ENCODE results near the gene GATAD1. TPM values are rescaled to one million over a fixed set of nuclear protein-coding genes. Genes with fewer than 3 reads are reported as not detected.
"Not testable (repeated sequence)": the region's sequence is repeated elsewhere in the genome, so short reads cannot be mapped to it uniquely, and the experiment has no call there.

The GATAD1 gene
- total RNA-seq, 1 donor from 2014 or later = 59.7 TPM

GRCh38 chr7:92483624-92484023 is 36.3 kb downstream of the GATAD1 start:
- DNase-seq (ENCODE audit: low spot score) = not testable (repeated sequence)

GRCh38 chr7:92484226-92484625 is 36.9 kb downstream of the GATAD1 start:
- DNase-seq (ENCODE audit: low spot score) = not testable (repeated sequence)

- DNase-seq (ENCODE audit: low spot score) = no peak
Measured at GRCh38 chr7:92485267-92485892, 38.1 kb downstream of the GATAD1 start.

GRCh38 chr7:92485974-92486373 is 38.7 kb downstream of the GATAD1 start:
- DNase-seq (ENCODE audit: low spot score) = no peak

DNA sequence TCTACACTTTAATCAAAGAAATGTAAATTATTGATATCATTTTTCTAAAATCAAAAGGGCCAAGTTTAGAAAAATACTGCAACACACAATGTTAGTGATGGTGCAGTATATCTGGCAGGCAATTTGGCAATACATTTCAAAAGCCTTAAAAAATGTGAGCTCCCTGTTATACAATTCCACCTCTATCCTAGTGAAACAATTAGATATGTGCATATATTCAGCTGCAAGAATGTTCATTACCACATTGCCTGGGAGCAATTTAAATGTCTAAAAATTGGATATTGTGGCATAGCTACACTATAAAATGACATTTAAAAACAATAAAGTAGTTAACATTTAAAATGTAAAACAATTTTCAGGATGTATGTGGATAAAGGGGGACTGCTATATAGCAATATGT is 40.5 kb downstream of the GATAD1 start:
- no peak for DNase-seq (ENCODE audit: low spot score)

DNA sequence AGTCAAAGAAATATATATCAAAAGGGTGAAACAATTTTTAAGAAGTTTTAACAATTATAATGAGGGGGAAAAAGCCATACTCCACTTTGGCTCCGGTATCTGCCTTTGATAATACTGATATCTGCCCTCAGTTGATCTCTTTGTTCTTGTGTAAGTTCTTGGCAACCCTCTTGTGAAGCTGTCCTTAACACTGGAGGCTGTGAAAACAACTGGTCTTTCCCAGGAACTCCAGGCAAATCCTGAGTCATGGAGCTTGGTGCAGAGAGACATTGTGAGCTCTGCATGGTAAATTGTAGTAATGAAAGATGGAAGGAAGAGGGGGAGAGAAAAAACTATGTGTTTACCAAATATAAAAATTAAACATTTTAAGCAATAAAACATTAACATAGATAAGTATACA is 42.4 kb downstream of the GATAD1 start:
- no peak for DNase-seq (ENCODE audit: low spot score)

DNA sequence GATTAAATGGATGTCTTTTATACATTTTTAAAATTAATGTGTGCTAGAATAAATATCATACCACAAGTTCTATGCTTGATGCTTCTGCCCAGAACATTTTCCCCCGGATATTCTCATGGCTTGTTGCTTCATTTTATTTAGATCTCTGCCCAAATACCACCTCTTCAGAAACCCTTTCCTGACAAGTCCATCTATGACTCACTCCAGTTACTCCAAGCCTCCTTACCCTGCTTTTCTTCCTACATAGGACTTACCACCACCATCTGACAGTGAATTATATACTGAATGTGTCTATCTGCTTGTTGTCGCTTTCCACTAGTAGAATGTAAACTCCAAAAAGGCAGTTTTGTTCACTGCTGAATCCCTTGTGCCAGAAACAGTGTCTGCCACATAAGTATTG is 49.6 kb downstream of the GATAD1 start:
- DNase-seq (ENCODE audit: low spot score) = no peak

DNA sequence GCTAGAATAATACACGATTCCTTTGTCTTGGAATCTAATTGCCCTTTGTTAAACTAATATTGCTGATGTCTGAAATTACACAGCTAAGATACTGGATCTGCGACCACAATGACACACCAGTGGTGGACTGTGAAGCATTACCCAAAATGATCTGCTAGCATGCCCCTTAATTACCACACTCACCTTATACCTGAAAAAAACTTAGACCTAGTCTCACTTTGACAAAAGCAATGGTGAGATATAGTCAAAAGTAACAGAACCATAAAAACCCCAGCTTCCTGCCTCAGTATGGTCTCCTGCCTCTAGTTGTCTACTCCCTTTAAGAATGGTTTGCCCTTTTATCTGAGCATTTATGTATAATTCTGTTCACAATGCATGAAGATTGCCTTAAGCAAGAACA is 51.3 kb downstream of the GATAD1 start:
- no peak for DNase-seq (ENCODE audit: low spot score)

DNA sequence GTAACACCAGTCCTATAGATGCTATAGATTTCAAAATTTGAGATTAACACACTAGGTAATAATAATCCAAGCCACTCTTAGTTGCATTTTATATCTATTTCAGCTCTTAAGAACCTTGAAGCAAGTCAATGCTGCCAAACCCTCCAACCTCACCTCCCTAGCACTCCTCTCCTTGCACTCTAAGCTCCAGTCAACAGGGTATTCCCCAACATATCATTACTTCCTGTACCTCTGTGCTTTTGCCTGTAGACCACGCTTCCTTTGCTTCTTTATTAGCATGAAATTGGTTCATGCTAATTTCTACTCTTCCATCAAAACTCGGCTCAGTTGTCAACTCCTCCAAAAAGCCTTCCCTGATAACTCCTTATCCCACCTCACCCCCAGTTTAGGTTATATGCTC is 56.5 kb downstream of the GATAD1 start:
- no peak for DNase-seq (ENCODE audit: low spot score)

DNA sequence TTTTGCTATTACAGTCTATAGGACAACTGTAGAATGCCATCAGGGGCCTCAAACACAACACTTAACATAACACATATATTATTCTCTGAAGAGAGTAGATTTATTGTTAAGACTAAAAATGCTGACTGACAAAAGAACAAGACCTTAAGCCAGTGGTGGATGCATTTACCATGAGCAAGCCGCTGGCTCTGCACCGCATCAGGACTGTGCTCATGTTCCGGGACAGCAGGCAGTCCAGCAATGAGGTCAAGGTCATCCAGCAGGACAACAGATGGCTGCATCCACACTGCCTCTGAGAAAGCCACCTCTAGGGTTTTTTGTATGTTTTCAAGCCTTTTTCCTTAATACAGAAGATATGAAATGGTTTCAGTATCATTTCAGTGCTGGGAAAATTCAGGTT is 57.3 kb downstream of the GATAD1 start:
- DNase-seq (ENCODE audit: low spot score) = no peak

DNA sequence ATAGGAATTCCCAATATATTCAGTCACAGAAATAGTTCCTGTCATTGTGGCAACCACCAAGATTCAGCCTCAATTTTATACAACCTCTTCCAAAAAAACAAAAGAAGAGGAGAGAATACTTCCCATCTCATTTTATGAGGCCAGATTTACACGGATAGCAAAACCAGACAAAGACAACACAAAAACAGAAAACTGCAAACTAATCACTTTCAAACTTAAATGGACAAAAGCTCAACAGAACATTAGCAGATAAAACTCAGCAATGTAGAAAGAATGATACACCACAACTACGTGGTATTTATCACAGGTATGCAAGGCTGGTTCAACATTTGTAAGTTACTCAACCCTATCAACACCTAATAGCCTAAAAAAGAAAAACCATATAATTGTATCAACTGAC is 59.1 kb downstream of the GATAD1 start:
- no peak for DNase-seq (ENCODE audit: low spot score)

DNA sequence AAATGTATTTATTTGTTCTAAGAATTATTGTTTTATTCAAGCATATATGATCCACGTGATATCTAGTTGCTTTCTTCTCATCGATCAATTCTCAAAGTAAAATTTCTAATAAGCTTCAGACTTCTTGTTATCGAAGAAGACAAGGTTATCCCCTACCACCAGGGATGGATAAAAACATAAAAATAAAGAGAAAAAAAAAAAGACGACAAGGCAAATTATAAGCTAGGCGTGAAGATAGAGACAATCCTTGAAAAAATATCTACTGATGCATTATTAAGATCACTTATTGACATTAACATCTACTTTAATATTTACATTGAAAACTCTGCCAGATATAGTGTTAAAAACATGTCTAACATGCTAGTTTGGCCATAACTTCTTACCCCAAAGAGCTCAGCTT is 61.7 kb downstream of the GATAD1 start:
- no peak for DNase-seq (ENCODE audit: low spot score)

Other genes starting within 250 kb of the GATAD1 start
- gene KRIT1, start 201.6 kb upstream of the GATAD1 start, total RNA-seq (ENCODE audit: insufficient read depth, low replicate concordance) = 82.3 TPM
- 57.3 TPM for gene ANKIB1, start 201.5 kb upstream of the GATAD1 start, total RNA-seq (ENCODE audit: insufficient read depth, low replicate concordance)
- 5.5 TPM for gene ERVW-1, start 30.5 kb downstream of the GATAD1 start, total RNA-seq (ENCODE audit: insufficient read depth, low replicate concordance)
- 57.3 TPM for gene PEX1, start 81.0 kb downstream of the GATAD1 start, total RNA-seq (ENCODE audit: insufficient read depth, low replicate concordance)
- 10.1 TPM for gene RBM48, start 81.3 kb downstream of the GATAD1 start, total RNA-seq (ENCODE audit: insufficient read depth, low replicate concordance)
- gene FAM133B, start 142.9 kb downstream of the GATAD1 start, total RNA-seq (ENCODE audit: insufficient read depth, low replicate concordance) = 26.7 TPM

Measured in umbilical cord (tissue), 2 donors.